Esophagus muscularis mucosa (tissue), 4 donors: ENCODE data around the gene DUS4L.

Source experiments
- CTCF ChIP-seq, 3 experiments: fragments of 200-600 bp in 2 of 3; fragments of 450-650 bp in 1 of 3; sonication (generic) in 2 of 3; IDR thresholded peaks; one replicate each; pipeline ENCODE4 v1.5.1; 2017 to 2019; ENCODE audit warnings: antibody characterized with exemption in 3 of 3, mild to moderate bottlenecking in 2 of 3, moderate library complexity in 1 of 3
- EP300 ChIP-seq: sonication (generic); formaldehyde crosslinking; IDR thresholded peaks from one replicate; pipeline ENCODE4 v1.6.1; 2017; ENCODE audit warnings: antibody characterized with exemption
- POLR2AphosphoS5 ChIP-seq, 2 donors: sonication (generic); formaldehyde crosslinking; IDR thresholded peaks; one replicate each; pipeline ENCODE4 v1.6.1; 2017; ENCODE audit warnings: antibody characterized with exemption in 2 of 2

GRCh38 chr7:107551936-107552335 lies 11.8 kb upstream of the DUS4L start:
- no peak for TF ChIP-seq CTCF (IDR thresholded peaks at IDR 0.05)
- no peak for TF ChIP-seq EP300
- TF ChIP-seq POLR2AphosphoS5 (IDR thresholded peaks at IDR 0.05) = no peak
